GM12878 (cell line): Measurements from ENCODE around the gene CDR2L. TPM values are rescaled to one million over a fixed set of nuclear protein-coding genes. Genes with fewer than 3 reads are reported as not detected.

Experiments
- CBX5 ChIP-seq: sonication (generic); IDR thresholded peaks from 2 replicates; pipeline ENCODE4 v1.6.1; 2016; ENCODE audit warnings: low read depth, moderate library complexity, mild to moderate bottlenecking, inconsistent platforms
- CEBPZ ChIP-seq: fragments of 150-350 bp; IDR thresholded peaks from 2 replicates; pipeline ENCODE4 v1.6.1; 2016; ENCODE audit warnings: low read depth, low read length
- SP1 ChIP-seq: IDR thresholded peaks from one replicate; pipeline ENCODE4 v1.6.1; 2011; ENCODE audit warnings: low read depth, low read length
- STAT1 ChIP-seq: fragments of 450-650 bp; conservative IDR thresholded peaks from 2 replicates; pipeline ENCODE4 v1.6.1; 2014; ENCODE audit warnings: antibody characterized with exemption, mild to moderate bottlenecking
- TAF1 ChIP-seq: IDR thresholded peaks from 2 replicates; pipeline ENCODE4 v1.6.1; 2011; ENCODE audit warnings: mild to moderate bottlenecking, low read depth, low read length, borderline replicate concordance
- ZNF217 ChIP-seq: fragments of 450-650 bp; IDR thresholded peaks from 2 replicates; pipeline ENCODE4 v1.6.1; 2017; ENCODE audit warnings: antibody characterized with exemption, mild to moderate bottlenecking
- ZSCAN29 ChIP-seq: fragments of 450-650 bp; IDR thresholded peaks from 2 replicates; pipeline ENCODE4 v1.6.1; 2017; ENCODE audit warnings: mild to moderate bottlenecking, moderate library complexity
- polyA plus RNA-seq, 11 experiments: library from polyadenylated mRNA; depleted of rRNA in 4 of 11; unstranded in 6 of 11; stranded (reverse) in 5 of 11; fragments of >200 nt; fragmentation: Nextera tagmentation in 4 of 11; fragmentation: Illumina TruSeq in 1 of 11; extraction: Ambion mirVana in 4 of 11; extraction: Trizol in 1 of 11; gene quantifications; 1 replicate in 1 of 11; 2 replicates in 10 of 11; pipeline versions ENCODE4 v1.2.1 to v1.2.3, GENCODE V29; 2011 to 2016; ENCODE audit warnings: inconsistent platforms in 2 of 11, missing spikeins in 2 of 11, low read depth in 1 of 11
- total RNA-seq, 4 experiments: library from RNA; depleted of rRNA in 3 of 4; stranded (reverse); fragments of >200 nt in 3 of 4; fragmentation: Illumina TruSeq in 1 of 4; extraction: Trizol in 1 of 4; gene quantifications; 2 replicates each; pipeline versions ENCODE4 v1.2.1 to v1.2.3, GENCODE V29; 2013 to 2021
- TF ChIP-seq, protein P1 (sequence below): fragments of 150-350 bp; IDR thresholded peaks from 2 replicates; pipeline ENCODE4 v1.6.1; 2014; ENCODE audit warnings: mild to moderate bottlenecking, low read depth, low read length
- TF ChIP-seq, protein P2 (sequence below): fragments of 450-650 bp; IDR thresholded peaks from 2 replicates; pipeline ENCODE4 v1.6.1; 2017; ENCODE audit warnings: mild to moderate bottlenecking, moderate library complexity

The CDR2L gene
- total and polyA plus RNA-seq, 10 of the 15 experiments (the other 5 are each of a cell fraction or from before 2014, with no cell fraction given), result 0.03 to 0.18 (median 0.04) TPM; not detected in 6

DNA sequence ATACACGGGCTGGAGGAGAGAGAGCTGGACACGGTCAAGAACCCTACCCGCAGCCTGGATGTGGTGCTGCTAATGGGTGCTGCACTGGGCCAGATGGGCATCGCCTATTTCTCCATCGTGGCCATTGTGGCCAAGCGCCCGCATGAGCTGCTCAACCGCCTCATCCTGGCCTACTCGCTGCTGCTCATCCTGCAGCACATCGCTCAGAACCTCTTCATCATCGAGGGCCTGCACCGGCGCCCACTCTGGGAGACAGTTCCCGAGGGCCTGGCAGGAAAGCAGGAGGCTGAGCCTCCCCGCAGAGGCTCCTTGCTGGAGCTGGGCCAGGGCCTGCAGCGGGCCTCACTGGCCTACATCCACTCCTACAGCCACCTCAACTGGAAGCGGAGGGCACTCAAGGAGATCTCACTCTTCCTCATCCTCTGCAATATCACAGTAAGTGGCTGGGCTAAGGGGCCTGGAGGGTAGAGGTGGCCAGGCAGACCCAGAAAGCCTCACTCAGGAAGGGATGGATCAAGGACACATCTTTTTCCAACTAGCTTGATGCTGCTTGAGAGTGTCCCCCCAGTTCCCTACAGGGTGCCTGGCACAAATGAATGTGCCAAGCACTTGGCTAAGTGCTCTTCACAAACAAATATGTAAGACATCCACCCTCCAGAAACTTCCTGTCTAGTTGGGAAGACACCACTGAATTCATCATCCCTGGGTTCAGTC, 40.2 kb upstream of the CDR2L start (continued):
- TF ChIP-seq CEBPZ, result no peak
- TF ChIP-seq STAT1, result no peak
- TF ChIP-seq ZSCAN29, result no peak
- no peak for TF ChIP-seq SP1
- TF ChIP-seq, protein P1, sequence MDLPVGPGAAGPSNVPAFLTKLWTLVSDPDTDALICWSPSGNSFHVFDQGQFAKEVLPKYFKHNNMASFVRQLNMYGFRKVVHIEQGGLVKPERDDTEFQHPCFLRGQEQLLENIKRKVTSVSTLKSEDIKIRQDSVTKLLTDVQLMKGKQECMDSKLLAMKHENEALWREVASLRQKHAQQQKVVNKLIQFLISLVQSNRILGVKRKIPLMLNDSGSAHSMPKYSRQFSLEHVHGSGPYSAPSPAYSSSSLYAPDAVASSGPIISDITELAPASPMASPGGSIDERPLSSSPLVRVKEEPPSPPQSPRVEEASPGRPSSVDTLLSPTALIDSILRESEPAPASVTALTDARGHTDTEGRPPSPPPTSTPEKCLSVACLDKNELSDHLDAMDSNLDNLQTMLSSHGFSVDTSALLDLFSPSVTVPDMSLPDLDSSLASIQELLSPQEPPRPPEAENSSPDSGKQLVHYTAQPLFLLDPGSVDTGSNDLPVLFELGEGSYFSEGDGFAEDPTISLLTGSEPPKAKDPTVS, result no peak
- TF ChIP-seq CBX5, result no peak
- no peak for TF ChIP-seq ZNF217
- TF ChIP-seq, protein P2, sequence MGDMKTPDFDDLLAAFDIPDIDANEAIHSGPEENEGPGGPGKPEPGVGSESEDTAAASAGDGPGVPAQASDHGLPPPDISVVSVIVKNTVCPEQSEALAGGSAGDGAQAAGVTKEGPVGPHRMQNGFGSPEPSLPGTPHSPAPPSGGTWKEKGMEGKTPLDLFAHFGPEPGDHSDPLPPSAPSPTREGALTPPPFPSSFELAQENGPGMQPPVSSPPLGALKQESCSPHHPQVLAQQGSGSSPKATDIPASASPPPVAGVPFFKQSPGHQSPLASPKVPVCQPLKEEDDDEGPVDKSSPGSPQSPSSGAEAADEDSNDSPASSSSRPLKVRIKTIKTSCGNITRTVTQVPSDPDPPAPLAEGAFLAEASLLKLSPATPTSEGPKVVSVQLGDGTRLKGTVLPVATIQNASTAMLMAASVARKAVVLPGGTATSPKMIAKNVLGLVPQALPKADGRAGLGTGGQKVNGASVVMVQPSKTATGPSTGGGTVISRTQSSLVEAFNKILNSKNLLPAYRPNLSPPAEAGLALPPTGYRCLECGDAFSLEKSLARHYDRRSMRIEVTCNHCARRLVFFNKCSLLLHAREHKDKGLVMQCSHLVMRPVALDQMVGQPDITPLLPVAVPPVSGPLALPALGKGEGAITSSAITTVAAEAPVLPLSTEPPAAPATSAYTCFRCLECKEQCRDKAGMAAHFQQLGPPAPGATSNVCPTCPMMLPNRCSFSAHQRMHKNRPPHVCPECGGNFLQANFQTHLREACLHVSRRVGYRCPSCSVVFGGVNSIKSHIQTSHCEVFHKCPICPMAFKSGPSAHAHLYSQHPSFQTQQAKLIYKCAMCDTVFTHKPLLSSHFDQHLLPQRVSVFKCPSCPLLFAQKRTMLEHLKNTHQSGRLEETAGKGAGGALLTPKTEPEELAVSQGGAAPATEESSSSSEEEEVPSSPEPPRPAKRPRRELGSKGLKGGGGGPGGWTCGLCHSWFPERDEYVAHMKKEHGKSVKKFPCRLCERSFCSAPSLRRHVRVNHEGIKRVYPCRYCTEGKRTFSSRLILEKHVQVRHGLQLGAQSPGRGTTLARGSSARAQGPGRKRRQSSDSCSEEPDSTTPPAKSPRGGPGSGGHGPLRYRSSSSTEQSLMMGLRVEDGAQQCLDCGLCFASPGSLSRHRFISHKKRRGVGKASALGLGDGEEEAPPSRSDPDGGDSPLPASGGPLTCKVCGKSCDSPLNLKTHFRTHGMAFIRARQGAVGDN, result no peak
- TF ChIP-seq TAF1, result no peak
